ENCODE results near the gene MEF2C.

DNA sequence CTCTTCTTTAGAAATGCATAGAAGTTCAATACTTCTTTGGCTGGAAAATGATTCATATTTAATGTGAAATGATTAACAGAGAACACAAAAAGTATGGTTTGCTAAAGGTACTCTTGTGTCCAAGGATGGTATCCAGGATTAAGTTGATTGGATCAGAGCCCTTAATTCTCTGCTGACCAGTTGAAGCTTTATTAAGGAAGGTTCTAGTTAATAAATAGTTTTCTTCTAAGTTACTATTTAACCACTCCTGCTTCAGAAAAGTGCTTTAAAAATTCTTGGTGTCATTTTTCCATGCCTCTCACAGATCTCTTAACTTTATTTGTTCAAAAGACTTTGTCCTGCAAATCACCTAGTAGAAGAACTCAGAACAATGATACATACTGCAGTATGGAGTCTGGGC lies 134.3 kb downstream of the MEF2C start:
- TF ChIP-seq CREB1 (CRISPR knock-in tag; IDR thresholded peaks at IDR 0.05; ENCODE audit: low read depth): no peak
- no peak for TF ChIP-seq REST (IDR thresholded peaks at IDR 0.05; ENCODE audit: unreplicated experiment)
- no peak for TF ChIP-seq POLR2AphosphoS5 (IDR thresholded peaks at IDR 0.05; ENCODE audit: low read depth)
